ENCODE data around the gene MB.

The MB gene

DNA sequence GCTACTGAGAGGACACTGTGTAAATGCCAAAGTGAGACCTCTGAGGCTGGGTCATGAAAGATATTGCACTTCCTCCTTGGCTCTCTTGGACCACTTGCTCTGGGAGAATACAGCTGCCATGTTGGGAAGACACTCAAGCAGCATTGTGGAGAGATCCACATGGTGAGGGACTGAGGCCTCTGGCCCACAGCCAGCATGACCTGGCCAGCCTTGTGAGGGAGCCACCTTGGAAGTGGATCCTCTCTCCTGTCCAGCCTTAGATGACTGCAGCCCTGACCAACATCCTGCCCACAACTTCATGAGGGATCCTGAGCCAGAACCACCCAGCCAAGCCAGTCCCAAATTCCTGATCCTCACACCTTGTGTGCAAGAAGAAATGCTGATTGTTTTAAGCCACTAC is 30.4 kb downstream of the MB start:
- TF ChIP-seq, protein P1, sequence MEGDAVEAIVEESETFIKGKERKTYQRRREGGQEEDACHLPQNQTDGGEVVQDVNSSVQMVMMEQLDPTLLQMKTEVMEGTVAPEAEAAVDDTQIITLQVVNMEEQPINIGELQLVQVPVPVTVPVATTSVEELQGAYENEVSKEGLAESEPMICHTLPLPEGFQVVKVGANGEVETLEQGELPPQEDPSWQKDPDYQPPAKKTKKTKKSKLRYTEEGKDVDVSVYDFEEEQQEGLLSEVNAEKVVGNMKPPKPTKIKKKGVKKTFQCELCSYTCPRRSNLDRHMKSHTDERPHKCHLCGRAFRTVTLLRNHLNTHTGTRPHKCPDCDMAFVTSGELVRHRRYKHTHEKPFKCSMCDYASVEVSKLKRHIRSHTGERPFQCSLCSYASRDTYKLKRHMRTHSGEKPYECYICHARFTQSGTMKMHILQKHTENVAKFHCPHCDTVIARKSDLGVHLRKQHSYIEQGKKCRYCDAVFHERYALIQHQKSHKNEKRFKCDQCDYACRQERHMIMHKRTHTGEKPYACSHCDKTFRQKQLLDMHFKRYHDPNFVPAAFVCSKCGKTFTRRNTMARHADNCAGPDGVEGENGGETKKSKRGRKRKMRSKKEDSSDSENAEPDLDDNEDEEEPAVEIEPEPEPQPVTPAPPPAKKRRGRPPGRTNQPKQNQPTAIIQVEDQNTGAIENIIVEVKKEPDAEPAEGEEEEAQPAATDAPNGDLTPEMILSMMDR (IDR thresholded peaks at IDR 0.05; ENCODE audit: borderline replicate concordance, insufficient read depth, low read depth, low read length): no peak
- no peak overlapping the region for H3K4me3 ChIP-seq (ENCODE audit: low read depth, low read length)

DNA sequence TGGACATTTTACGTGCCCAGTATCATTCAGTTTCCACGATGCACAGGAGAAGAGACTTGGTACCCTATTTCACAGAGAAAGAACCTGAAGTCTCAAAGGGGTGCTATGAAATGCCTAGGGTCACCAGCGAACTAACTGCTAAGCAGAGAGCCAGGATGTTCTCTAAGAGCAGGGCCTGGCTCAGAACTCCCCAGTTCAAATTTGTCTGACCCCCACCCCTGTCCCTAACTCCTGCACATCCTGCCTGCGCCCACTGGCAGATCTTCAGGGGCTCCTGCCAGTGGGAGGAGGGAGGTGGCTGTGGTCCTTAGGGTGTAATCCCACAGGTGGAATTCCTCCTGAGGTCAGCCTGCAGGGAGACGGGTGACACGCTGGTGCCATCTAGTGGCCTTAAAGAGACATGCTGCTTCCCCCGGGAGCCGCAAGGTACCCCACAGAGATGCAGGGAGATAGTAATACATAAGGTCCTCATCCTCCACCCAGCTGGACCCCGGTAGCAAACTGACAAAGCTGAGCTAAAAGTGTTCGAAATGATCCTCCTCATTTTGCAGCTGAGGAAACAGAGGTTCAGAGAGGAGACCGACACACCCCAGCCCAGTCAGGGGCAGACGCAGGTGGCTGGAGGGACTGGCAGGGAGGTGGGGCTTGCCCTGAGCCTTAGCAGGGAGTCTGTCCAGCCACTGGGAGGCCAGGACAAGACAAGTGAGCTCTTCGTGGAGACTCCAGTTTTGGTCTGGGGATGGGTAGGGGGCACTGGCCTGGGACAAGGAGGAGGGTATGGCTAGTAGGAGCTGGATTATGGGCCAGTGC is 34.1 kb downstream of the MB start:
- TF ChIP-seq, protein P1 (IDR thresholded peaks at IDR 0.05; ENCODE audit: borderline replicate concordance, insufficient read depth, low read depth, low read length): peak; percentile 88
- no peak overlapping the region for H3K4me3 ChIP-seq (ENCODE audit: low read depth, low read length)

DNA sequence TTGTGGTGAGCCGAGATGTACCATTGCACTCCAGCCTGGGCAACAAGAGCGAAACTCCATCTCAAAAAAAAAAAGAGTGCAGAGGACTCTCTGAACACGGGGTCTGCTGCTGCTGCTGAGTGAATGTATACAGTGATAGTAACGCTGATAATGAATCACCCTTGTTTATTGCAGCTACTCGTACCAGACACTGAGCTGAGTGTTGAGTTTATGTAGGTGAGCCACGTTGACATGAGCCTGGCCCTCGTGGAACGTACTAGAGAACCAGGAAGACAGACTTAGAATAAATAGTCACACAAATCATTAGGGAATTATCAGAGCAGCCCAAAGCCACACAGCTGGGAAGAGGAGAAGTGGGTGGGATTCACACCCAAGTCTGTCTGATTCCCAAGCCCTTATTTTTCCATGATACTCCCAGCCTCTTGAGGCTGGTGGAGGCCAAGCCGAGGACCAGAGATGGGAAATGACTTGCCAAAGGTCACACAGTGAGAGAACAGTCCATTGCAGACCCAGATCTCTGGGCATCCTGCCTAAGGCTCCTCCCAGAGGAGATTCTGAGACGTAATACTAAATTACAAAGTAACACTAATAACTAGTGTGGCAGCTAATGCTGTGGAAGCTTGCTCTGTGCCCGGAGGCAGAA is 34.8 kb downstream of the MB start:
- TF ChIP-seq, protein P1 (IDR thresholded peaks at IDR 0.05; ENCODE audit: borderline replicate concordance, insufficient read depth, low read depth, low read length): no peak

DNA sequence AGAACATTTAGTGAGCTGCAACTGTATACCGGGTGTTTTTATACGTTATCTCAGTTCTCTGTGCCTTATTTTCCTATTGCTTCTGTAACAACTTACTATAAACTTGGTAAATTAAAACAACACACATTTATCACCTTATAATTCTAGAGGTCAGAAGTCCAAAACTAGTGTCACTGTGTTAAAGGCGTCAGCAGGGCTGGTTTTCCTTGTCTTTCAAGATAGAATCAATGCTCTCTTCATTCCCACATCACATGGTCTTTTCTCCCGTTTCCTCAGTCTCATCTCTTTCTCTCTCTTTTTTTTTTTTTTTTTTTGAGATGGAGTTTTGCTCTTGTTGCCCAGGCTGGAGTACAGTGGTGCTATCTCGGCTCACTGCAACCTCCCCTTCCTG is 36.1 kb downstream of the MB start:
- TF ChIP-seq, protein P1 (IDR thresholded peaks at IDR 0.05; ENCODE audit: borderline replicate concordance, insufficient read depth, low read depth, low read length): no peak
- no peak overlapping the region for H3K4me3 ChIP-seq (ENCODE audit: low read depth, low read length)

More for the DNA sequence above, 34.8 kb downstream of the MB start:
- no peak overlapping the region for H3K4me3 ChIP-seq (ENCODE audit: low read depth, low read length)

DNA sequence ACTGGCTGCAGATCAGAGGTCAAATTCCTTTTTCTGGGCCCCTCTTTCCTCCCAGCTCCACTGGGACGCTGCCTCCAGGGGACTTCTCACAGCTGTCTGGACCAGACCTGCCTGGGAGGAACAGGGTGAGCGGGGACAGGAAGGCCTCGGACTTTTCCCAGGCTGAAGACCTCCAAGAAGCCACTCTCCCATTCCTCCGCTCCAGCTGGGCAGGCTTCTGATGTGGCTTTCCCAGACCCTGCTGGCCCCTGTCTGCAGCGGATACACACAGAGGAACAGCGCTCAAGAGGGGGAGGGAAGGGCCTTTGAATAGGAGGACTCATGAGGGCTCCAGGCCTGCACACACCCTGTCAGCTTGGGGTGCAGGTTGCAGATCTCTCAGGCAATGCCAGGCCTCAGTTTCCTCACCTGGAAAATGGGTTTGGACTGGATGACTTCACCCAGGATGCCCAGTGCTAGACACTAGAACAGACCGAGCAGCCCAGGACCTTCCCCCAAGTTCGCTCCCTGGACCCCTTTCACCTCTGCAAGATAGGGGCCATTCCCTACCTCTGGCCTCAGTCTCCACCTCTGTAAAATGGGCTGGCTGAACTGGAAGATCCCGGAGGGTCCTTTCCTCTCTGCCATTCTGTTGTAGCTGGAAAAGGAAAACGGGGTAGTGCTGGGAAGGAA is 36.6 kb downstream of the MB start:
- TF ChIP-seq, protein P1 (IDR thresholded peaks at IDR 0.05; ENCODE audit: borderline replicate concordance, insufficient read depth, low read depth, low read length): no peak
- no peak overlapping the region for H3K4me3 ChIP-seq (ENCODE audit: low read depth, low read length)

DNA sequence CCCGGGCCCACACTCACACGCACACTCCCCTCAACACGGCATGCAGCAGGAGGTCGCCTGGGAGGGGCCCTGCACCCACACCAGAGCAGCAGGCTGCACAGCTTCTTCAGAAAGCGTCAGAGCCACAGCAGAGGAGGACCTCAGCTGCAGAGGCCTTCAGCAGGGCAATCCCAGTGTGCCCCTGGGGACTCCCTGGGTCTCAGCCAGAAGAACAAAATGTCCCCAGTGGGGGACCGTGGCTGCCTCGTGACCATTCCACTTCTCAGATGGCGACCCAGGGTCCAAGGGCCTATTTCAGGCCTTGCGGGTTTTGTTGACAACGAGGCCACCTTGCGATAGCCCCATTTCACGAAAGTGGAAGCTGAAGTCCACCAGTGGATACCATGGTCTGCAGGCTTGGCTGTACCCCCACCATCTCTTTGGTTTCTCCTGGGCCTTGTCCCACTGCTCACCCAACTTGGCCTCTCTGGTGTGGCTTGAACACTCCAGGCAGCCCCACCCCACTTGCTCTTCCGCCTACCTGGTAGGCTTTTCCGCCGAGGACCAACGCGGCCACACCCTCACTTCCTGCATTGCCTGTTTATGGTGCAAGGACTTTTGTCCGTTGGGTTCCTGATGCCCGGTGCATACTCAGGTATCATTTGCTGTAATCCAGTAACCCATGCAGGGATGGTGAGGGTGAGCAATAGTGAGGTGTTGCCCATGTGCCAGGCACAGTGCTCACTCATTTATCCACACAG is 38.1 kb downstream of the MB start:
- TF ChIP-seq, protein P1 (IDR thresholded peaks at IDR 0.05; ENCODE audit: borderline replicate concordance, insufficient read depth, low read depth, low read length): no peak

More for the DNA sequence above, 38.1 kb downstream of the MB start:
- no peak overlapping the region for H3K4me3 ChIP-seq (ENCODE audit: low read depth, low read length)
